Activated CD8-positive, alpha-beta memory T cell treated with anti-CD3 and anti-CD28 coated beads, Interleukin-2, amount 10 ng/mL, durations not matched to agents 7 days and 5 days (primary cell): ENCODE data around the gene ATP2B1. TPM values are rescaled to one million over a fixed set of nuclear protein-coding genes. Genes with fewer than 3 reads are reported as not detected.

Experiments
- ATAC-seq: fragments of 150-1000 bp; cut with Tn5 transposase; one replicate; pipeline ENCODE4 v1.10.0; 2021; ENCODE audit warnings: moderate library complexity
- CTCF ChIA-PET: fragments of 350-600 bp; sonication (Branson Sonifier 250); formaldehyde crosslinking; loops from one replicate; lab custom pipeline; 2021; ENCODE audit warnings: antibody characterized with exemption; lab: Charles Lee
- DNase-seq: peaks from one replicate; pipeline ENCODE4 v3.0.0-alpha.2; 2020
- H3K27ac Mint-ChIP-seq: one replicate; pipeline ENCODE4 v1.8.0; 2021; ENCODE audit warnings: mild to moderate bottlenecking, mixed read lengths
- H3K27me3 Mint-ChIP-seq: one replicate; pipeline ENCODE4 v1.8.0; 2021; ENCODE audit warnings: mixed read lengths
- H3K36me3 Mint-ChIP-seq: one replicate; pipeline ENCODE4 v1.8.0; 2021; ENCODE audit warnings: mild to moderate bottlenecking, mixed read lengths
- H3K4me1 Mint-ChIP-seq: one replicate; pipeline ENCODE4 v1.8.0; 2021; ENCODE audit warnings: mixed read lengths
- H3K4me3 Mint-ChIP-seq: one replicate; pipeline ENCODE4 v1.8.0; 2021; ENCODE audit warnings: mild to moderate bottlenecking, moderate library complexity, mixed read lengths
- H3K9me3 Mint-ChIP-seq: one replicate; pipeline ENCODE4 v1.8.0; 2022; ENCODE audit warnings: low read depth, mixed read lengths
- total RNA-seq, 2 experiments: library from RNA; stranded (reverse); gene quantifications; one replicate each; pipeline ENCODE4 v1.2.3, GENCODE V29; 2021

The ATP2B1 gene
- total RNA-seq, 2 experiments from 2014 or later = 23.2 to 24.5 TPM

DNA sequence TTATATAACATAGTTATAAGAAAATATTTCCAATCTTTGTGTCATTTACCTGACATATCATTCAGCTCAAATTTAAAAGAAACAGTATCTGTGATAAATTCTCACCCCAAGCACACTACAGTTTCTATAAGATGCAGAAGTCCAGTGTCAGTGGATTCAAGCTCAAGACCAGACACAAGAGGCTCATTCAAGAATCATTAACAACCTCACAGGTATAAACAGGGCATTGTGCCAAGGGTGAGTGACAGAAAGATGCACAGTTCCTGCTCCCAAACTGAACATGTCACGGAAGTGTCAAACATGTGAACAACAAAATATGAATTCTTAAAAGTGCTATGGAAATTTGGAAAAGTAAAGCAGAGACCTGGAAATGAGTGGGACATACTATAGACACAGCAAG, 12.8 kb downstream of the ATP2B1 start:
- no peak overlapping the region for H3K27ac Mint-ChIP-seq
- no peaks in the 10 kb centered on the region for H3K27me3 Mint-ChIP-seq
- no peak overlapping the region for H3K4me3 Mint-ChIP-seq
- no peak for ATAC-seq
- no peaks in the 10 kb centered on the region for H3K9me3 Mint-ChIP-seq
- DNase-seq = no peak
- H3K4me1 Mint-ChIP-seq = peaks cover 12% of the 10 kb centered on the region
- peaks cover 9% of the 10 kb centered on the region for H3K36me3 Mint-ChIP-seq
- CTCF ChIA-PET = interaction anchor here (1.7 kb wide), 1 partner anchor 11 kb away, joined by 5 read pairs; no protein-coding TSS in a partner anchor

GRCh38 chr12:89695100-89695499, 13.5 kb downstream of the ATP2B1 start:
- H3K4me3 Mint-ChIP-seq = no peak overlapping the region
- no peak overlapping the region for H3K27ac Mint-ChIP-seq
- DNase-seq (no peak), ATAC-seq (no peak)
- peaks cover 2% of the 10 kb centered on the region for H3K9me3 Mint-ChIP-seq
- peaks cover 10% of the 10 kb centered on the region for H3K4me1 Mint-ChIP-seq
- H3K27me3 Mint-ChIP-seq = no peaks in the 10 kb centered on the region
- H3K36me3 Mint-ChIP-seq = peaks cover 7% of the 10 kb centered on the region
- CTCF ChIA-PET = interaction anchor here (1.7 kb wide), 1 partner anchor 12 kb away, joined by 5 read pairs; no protein-coding TSS in a partner anchor

DNA sequence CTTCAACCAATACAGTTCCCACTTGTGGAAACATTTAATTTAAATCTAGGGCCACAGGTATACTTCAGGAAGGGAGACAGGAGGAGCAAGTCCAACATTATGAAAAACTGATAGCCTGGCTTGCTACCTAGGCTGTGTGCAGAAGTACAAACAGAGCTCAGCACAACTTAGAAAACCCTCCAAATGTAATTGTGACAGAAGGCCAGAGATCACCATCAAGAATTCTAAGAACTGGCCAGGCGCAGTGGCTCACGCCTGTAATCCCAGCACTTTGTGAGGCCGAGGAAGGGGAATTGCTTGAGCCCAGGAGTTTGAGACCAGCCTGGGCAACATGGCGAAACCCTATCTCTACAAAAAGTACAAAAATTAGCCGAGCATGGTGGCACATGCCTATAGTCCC, 14.1 kb downstream of the ATP2B1 start:
- Mint-ChIP-seq H3K36me3 (peaks cover 6% of the 10 kb centered on the region), H3K27me3 (no peaks in the 10 kb centered on the region), H3K27ac (no peak overlapping the region), H3K4me3 (no peak overlapping the region), H3K4me1 (peaks cover 11% of the 10 kb centered on the region), H3K9me3 (peaks cover 2% of the 10 kb centered on the region)
- ATAC-seq (no peak), DNase-seq (no peak)
- CTCF ChIA-PET = interaction anchor here (1.7 kb wide), 1 partner anchor 12 kb away, joined by 5 read pairs; no protein-coding TSS in a partner anchor

DNA sequence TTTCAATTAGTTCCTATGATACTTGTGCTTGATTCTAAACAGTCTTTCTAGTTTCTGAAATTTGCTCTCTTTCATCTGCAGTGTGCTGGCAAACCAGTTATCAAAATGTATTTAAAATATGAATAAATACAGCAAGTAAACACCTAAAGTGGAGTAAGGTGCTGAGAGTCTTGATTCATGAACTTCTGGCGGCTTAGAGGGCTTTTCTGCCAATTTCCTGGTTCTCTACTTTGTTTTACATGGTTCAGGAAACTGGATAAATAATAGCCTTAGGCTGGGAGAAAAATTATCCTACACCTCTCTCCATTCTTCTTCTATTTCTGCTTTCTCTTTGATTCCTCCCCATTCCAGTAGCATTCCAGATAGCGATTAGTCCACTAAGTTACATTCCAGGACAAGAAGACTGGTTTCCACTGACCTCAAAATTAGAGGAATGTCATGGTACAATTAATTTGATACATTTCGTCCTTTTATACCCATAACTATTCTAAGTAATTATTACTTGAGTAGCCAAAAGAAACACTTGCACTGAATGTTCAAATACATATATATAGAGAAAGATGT, 14.9 kb downstream of the ATP2B1 start:
- CTCF ChIA-PET = interaction anchor here (1.7 kb wide), 1 partner anchor 13 kb away, joined by 5 read pairs; no protein-coding TSS in a partner anchor
- ATAC-seq = no peak
- peaks cover 13% of the 10 kb centered on the region for H3K4me1 Mint-ChIP-seq

DNA sequence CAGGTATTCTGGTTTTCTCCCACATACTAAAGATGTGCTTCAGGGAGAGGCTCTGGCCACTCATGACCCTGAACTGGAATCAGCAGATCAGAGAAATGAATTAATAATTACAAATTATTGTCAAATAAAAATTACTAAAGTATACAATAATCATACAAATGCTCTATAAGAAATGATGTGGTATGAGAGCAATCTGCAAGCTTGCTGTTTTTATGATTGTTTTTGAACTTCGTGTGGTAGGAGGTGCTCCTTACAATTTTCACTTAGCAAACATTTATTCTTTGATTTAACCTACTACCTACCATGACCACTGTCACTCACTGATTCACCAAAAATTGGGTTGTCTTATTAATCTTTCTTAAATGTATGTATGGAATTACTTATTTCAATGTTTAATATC, 16.2 kb downstream of the ATP2B1 start:
- Mint-ChIP-seq H3K4me1 (peaks cover 10% of the 10 kb centered on the region), H3K27ac (no peak overlapping the region), H3K36me3 (no peaks in the 10 kb centered on the region), H3K27me3 (no peaks in the 10 kb centered on the region), H3K4me3 (no peak overlapping the region), H3K9me3 (peaks cover 2% of the 10 kb centered on the region)
- CTCF ChIA-PET = interaction anchor here (0.6 kb wide), 1 partner anchor 29 kb away, joined by 3 read pairs; no protein-coding TSS in a partner anchor
- no peak for ATAC-seq
- DNase-seq = no peak

More for the DNA sequence above, 14.9 kb downstream of the ATP2B1 start:
- Mint-ChIP-seq H3K36me3 (peaks cover 5% of the 10 kb centered on the region), H3K9me3 (peaks cover 2% of the 10 kb centered on the region), H3K4me3 (no peak overlapping the region), H3K27me3 (no peaks in the 10 kb centered on the region), H3K27ac (no peak overlapping the region)
- DNase-seq = no peak

- peaks cover 2% of the 10 kb centered on the region for H3K9me3 Mint-ChIP-seq
- no peak for ATAC-seq
- CTCF ChIA-PET = no interaction called here
- H3K36me3 Mint-ChIP-seq = no peaks in the 10 kb centered on the region
- peaks cover 10% of the 10 kb centered on the region for H3K4me1 Mint-ChIP-seq
- H3K4me3 Mint-ChIP-seq = no peak overlapping the region
- DNase-seq = no peak
- no peak overlapping the region for H3K27ac Mint-ChIP-seq
- no peaks in the 10 kb centered on the region for H3K27me3 Mint-ChIP-seq
Observed at GRCh38 chr12:89691659-89692058, 17.0 kb downstream of the ATP2B1 start.

DNA sequence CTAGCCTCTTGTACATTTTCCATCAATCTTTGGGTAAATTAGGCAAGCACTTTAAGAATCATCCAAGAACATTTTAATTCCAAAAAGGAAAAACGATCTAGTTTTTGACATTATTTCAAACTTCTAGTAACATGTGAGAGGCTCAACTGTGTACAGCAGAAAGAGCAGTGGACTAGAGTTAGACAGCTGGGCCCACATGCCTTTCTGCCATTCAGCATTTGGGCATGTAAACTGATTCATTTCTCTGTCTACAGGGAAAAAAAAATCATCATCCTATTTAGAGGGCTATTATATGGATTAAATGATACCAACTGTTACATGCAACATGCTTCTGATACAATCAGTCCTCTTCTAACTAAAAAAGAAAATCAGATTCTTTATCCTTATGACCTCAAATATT, 17.7 kb downstream of the ATP2B1 start:
- no peak for DNase-seq
- no peak overlapping the region for H3K4me3 Mint-ChIP-seq
- no peaks in the 10 kb centered on the region for H3K27me3 Mint-ChIP-seq
- H3K27ac Mint-ChIP-seq = no peak overlapping the region
- peaks cover 3% of the 10 kb centered on the region for H3K36me3 Mint-ChIP-seq
- H3K4me1 Mint-ChIP-seq = peaks cover 7% of the 10 kb centered on the region
- ATAC-seq = no peak
- CTCF ChIA-PET = no interaction called here
- peaks cover 2% of the 10 kb centered on the region for H3K9me3 Mint-ChIP-seq

GRCh38 chr12:89689306-89689705, 19.3 kb downstream of the ATP2B1 start:
- Mint-ChIP-seq H3K9me3 (peaks cover 2% of the 10 kb centered on the region), H3K27ac (no peak overlapping the region), H3K4me3 (no peak overlapping the region), H3K4me1 (peaks cover 4% of the 10 kb centered on the region), H3K36me3 (peaks cover 4% of the 10 kb centered on the region), H3K27me3 (no peaks in the 10 kb centered on the region)
- DNase-seq (no peak), ATAC-seq (no peak)
- CTCF ChIA-PET = no interaction called here

DNA sequence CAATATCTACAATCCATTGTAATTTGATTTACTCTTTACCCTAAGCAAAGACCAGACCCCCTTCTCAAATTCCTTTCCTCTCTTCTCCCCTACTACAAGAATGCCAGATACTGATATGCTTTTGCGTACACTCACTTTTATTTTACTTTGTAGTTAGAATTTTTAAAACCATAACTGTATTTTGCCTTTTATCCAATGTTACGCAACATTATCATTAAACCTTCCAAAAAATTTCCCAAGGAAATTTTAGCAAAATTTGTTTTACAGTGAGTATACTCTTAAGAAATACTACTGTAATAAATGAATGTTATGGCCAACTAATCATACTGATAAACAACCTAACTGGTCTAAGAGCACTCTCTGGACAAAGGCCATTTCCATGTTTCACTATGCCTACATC, 22.3 kb downstream of the ATP2B1 start:
- H3K27me3 Mint-ChIP-seq = no peaks in the 10 kb centered on the region
- peaks cover 12% of the 10 kb centered on the region for H3K9me3 Mint-ChIP-seq
- ATAC-seq (no peak), DNase-seq (no peak)
- H3K36me3 Mint-ChIP-seq = peaks cover 21% of the 10 kb centered on the region
- peaks cover 4% of the 10 kb centered on the region for H3K4me1 Mint-ChIP-seq
- CTCF ChIA-PET = no interaction called here
- H3K27ac Mint-ChIP-seq = no peak overlapping the region
- no peak overlapping the region for H3K4me3 Mint-ChIP-seq

DNA sequence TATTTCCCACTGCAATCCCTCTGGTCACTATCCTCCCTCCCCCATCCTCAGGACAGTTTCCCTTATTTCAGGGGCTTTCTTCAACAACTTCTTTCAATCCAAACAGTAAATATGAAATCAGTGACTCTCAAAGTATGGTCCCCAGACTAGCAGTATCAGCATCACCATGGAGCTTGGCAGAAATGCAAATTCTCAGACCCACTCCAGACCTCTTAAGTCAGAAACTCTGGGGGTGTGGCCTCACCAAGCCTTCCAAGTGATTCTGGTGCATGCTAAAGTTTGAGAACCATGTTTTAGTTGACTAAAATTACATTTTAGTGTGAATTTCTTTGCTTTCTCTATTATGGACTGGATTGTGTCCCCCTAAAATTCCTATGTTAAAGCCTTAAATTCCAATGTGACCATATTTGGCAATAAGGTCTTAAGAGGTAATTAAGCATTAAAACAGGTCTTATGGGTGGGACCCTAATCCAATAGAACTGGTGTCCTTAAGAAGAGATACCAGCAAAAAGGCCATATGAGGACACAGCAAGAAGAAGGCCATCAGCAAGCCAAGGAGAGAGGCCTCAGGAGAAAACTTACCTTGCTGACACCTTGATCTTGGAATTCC, 23.2 kb downstream of the ATP2B1 start:
- H3K9me3 Mint-ChIP-seq = peaks cover 14% of the 10 kb centered on the region
- peaks cover 4% of the 10 kb centered on the region for H3K4me1 Mint-ChIP-seq
- DNase-seq = no peak
- no peak overlapping the region for H3K27ac Mint-ChIP-seq
- H3K4me3 Mint-ChIP-seq = no peak overlapping the region
- no peak for ATAC-seq
- no peaks in the 10 kb centered on the region for H3K27me3 Mint-ChIP-seq
- CTCF ChIA-PET = no interaction called here
- H3K36me3 Mint-ChIP-seq = peaks cover 26% of the 10 kb centered on the region

DNA sequence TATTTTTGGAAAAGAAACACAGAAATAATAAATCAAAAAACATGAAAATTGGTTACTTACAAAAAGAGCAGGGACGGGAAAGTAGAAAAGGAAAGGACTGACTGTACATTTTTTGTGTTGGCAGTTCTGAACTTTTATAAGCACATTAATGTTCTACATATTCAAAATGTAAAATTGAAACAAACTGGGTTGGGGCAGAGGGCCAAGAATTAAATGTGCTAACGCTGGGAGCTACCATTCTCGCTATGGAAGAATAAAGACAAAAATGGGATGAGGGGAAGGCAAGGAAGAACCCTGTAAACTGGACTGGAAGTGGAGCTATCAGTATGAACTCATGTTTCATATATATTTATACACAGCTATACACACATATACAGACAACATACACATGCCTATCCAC, 24.5 kb downstream of the ATP2B1 start:
- H3K27ac Mint-ChIP-seq = no peak overlapping the region
- peaks cover 38% of the 10 kb centered on the region for H3K36me3 Mint-ChIP-seq
- CTCF ChIA-PET = no interaction called here
- H3K4me3 Mint-ChIP-seq = no peak overlapping the region
- H3K27me3 Mint-ChIP-seq = no peaks in the 10 kb centered on the region
- H3K4me1 Mint-ChIP-seq = peaks cover 1% of the 10 kb centered on the region
- H3K9me3 Mint-ChIP-seq = peaks cover 17% of the 10 kb centered on the region
- DNase-seq (no peak), ATAC-seq (no peak)

DNA sequence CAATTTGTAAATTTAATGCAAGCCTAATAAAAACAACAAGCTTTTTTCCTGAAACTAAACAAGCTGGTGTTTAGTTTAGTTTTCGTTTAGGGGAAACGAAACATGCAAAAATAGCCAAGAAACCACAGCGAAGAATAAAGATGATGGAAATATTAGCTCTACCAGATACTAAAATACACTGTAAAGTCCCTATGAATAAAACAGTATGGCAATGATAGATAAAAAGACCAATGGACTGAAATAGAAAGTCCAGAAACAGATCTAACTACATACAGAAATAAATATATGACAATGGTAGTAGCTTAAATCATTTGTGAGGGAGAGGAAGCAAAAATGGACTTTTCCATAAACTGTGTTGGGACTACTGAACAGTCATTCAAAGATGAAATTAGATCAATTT, 26.4 kb downstream of the ATP2B1 start:
- peaks cover 17% of the 10 kb centered on the region for H3K9me3 Mint-ChIP-seq
- no peak for DNase-seq
- peaks cover 39% of the 10 kb centered on the region for H3K36me3 Mint-ChIP-seq
- CTCF ChIA-PET = no interaction called here
- H3K4me1 Mint-ChIP-seq = peaks cover 7% of the 10 kb centered on the region
- no peaks in the 10 kb centered on the region for H3K27me3 Mint-ChIP-seq
- no peak overlapping the region for H3K4me3 Mint-ChIP-seq
- H3K27ac Mint-ChIP-seq = no peak overlapping the region
- ATAC-seq = no peak

GRCh38 chr12:89680409-89680808, 28.2 kb downstream of the ATP2B1 start:
- Mint-ChIP-seq H3K36me3 (peaks cover 35% of the 10 kb centered on the region), H3K27me3 (no peaks in the 10 kb centered on the region), H3K4me3 (no peak overlapping the region), H3K9me3 (peaks cover 17% of the 10 kb centered on the region), H3K4me1 (peaks cover 12% of the 10 kb centered on the region), H3K27ac (no peak overlapping the region)
- DNase-seq (no peak), ATAC-seq (no peak)
- CTCF ChIA-PET = no interaction called here

GRCh38 chr12:89679631-89680030, 29.0 kb downstream of the ATP2B1 start:
- Mint-ChIP-seq H3K36me3 (peaks cover 35% of the 10 kb centered on the region), H3K27ac (no peak overlapping the region), H3K9me3 (peaks cover 17% of the 10 kb centered on the region), H3K4me3 (no peak overlapping the region), H3K4me1 (peaks cover 13% of the 10 kb centered on the region), H3K27me3 (no peaks in the 10 kb centered on the region)
- DNase-seq = no peak
- no peak for ATAC-seq
- CTCF ChIA-PET = no interaction called here
